CD4-positive, alpha-beta T cell treated with Interleukin-12 subunit alpha and Interleukin-12 subunit beta, for 1 hour (primary cell): ENCODE data around the gene RCBTB2.
A peak's percentile ranks its signal among the peaks of the same experiment; 100 is the strongest.

Source experiments
- DNase-seq: peaks from one replicate; pipeline ENCODE4 v3.0.0-alpha.2; 2020

The RCBTB2 gene

GRCh38 chr13:48527955-48528354, 4.9 kb downstream of the RCBTB2 start:
- no peak for DNase-seq

- DNase-seq: peak; percentile 60
Measured at GRCh38 chr13:48526286-48526685, 6.6 kb downstream of the RCBTB2 start.

DNA sequence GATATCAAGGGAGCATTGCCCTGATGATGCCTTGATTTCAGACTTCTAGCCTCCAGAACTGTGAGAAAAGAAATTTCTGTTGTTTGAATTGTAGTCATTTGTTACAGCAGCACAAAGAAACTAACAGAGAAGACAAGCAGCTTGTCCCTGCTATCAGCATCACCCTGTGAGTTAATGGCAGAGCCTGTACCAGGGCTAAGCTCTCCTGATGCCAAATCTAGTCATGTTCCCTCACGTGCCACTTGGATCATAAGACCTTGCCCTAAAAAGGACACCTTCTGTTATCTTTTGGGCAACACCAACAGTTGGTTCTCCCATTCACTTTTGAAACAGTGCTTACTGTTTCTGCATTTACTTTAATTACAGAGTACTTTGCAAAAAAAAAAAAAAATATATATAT, 14.8 kb downstream of the RCBTB2 start:
- DNase-seq: no peak

DNA sequence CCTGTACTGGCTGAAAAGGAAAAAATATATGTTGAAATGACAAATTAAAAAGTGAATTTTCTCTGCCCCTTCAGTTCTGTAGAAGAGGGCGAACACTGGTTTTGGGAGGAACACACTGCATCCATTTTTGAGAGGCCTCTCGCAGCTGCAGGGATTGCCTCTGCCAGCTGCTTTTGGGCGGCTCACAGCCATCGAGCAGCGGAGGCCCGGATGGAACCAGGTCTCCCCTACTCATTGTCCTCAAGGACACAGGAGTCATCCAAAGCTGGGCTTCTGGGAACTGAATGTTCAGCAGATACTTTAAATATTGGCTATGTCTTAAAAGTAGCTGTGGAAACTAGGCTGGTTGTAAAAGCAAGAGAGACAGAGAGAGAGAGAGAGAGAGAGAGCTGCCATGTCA, 17.1 kb downstream of the RCBTB2 start:
- no peak for DNase-seq

DNA sequence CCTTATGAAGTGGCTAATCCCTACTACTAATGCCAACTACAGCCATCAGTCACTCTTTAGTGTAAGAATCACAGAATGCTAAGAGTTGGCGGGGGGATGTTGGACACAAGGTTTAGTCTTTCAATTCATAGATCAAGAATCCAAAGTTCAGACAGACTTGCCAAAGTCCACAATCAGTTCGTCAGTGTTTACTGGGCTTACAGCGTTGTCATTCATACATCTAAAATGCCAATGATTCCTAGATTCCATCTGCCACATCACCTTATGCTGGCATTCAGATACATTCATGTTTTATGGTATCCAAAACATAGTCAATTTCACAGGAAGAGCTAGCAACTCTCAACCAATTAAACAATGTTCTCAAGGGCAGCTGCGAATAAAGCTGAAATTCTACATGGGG, 18.1 kb downstream of the RCBTB2 start:
- no peak for DNase-seq

DNA sequence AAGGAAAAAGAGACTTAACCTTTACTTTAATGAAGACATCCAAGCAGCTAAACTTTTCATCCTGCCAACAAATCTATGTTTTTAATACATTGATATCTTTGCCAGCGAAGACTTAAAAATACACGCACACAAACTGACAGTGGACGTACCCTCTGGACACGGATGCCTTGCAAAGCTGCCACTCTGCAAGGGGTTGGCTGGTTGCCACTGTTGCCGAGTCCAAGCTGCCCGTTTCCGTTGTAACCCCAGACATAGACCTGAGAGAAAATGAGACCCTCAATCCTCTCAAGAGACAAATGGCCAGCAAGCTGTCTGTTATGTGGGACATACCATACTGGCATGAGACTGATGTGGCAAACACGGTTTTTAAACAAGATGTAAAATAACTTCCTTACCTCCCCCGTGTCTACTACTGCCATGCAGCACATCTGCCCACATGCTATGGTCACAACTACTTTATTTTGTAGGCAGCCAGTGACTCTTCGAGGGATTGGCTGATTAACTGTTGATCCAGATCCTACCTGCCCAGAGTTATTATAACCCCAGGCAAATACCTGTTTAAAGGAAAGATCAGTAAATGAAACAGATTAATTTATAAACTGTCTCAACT, 21.2 kb downstream of the RCBTB2 start:
- DNase-seq: no peak

- no peak for DNase-seq
Measured at GRCh38 chr13:48510698-48511097, 22.2 kb downstream of the RCBTB2 start.

DNA sequence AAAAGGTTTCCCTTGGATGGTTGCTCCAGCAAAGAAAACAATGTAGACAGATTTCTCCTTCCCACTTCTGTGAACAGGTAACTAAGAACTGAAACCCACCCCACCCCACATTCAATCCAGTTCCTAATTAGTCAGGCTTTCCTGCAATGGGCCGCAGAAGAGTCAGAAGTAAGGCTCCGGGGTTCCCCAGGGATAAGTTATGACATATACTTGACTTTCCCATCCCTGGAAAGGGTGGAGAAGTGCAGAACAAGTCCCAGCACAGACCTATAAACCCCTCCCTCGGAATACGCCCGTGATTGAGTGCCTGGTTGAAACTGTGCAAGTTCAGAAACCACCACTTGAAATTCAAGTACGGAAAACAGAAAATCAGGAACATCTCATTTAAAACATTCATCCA, 24.9 kb downstream of the RCBTB2 start:
- no peak for DNase-seq

DNA sequence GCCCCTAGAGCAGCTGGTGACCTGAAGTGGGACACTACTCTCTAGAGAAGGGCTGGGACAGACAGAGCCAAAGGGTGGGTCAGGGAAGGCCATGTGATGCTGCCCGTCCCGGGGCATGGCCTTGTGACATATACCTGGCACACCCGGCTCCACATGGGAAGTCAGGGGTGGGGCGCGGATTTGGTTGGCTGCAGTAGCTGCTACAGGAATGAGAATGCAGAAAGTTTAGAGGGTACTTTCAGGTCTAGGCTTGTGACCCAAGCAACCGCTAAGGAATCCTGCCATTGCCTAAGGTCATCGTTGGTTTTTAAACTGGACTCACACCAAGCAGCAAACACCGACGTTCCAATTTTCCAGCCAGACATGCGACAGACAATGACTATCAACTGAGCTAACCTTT, 25.9 kb downstream of the RCBTB2 start:
- DNase-seq: no peak

GRCh38 chr13:48506092-48506701, 26.7 kb downstream of the RCBTB2 start:
- no peak for DNase-seq

- peak; percentile 76 for DNase-seq
Measured at GRCh38 chr13:48505597-48506091, 27.2 kb downstream of the RCBTB2 start.

GRCh38 chr13:48505012-48505411, 27.9 kb downstream of the RCBTB2 start:
- DNase-seq: peak; percentile 56

GRCh38 chr13:48504606-48505005, 28.3 kb downstream of the RCBTB2 start:
- no peak for DNase-seq

DNA sequence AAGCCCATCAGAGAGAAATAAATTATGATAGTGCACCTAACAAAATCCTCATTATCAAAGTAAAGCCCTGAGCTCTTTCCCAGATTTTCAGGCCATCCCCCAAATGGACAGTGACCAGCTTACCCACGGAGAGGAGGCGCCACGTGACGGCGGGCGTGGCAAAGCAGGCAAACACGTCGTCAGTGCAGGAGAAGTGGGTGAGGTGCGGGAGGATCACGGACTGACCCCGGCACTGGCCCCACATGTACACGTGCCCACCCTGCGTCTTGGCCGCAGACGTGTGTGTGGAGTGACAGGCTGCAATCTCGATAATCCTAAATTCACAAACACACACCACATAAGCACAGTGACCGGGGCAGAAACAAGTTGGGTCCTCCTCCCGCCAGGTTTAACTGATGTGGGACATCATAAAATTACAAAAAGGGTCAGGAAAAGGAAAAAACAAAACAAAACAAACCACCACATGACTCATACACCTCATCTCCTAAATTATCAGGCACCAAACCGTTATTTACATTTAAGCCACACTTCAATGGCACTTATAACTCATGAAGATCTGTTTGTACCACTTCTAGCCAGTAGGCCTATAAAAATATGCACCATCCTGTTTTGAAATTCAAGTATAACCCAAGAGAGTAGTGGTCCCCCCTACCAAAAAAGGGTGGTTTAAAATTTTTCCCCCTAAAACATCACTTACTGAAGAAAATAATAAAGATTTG, 30.1 kb downstream of the RCBTB2 start:
- DNase-seq: no peak

- DNase-seq: no peak
Measured at GRCh38 chr13:48501705-48502104, 31.2 kb downstream of the RCBTB2 start.

- no peak for DNase-seq
Measured at GRCh38 chr13:48500652-48501197, 32.2 kb downstream of the RCBTB2 start.

- no peak for DNase-seq
Measured at GRCh38 chr13:48497669-48498068, 35.2 kb downstream of the RCBTB2 start.

GRCh38 chr13:48496271-48497161, 36.4 kb downstream of the RCBTB2 start:
- peak; percentile 56 for DNase-seq

DNA sequence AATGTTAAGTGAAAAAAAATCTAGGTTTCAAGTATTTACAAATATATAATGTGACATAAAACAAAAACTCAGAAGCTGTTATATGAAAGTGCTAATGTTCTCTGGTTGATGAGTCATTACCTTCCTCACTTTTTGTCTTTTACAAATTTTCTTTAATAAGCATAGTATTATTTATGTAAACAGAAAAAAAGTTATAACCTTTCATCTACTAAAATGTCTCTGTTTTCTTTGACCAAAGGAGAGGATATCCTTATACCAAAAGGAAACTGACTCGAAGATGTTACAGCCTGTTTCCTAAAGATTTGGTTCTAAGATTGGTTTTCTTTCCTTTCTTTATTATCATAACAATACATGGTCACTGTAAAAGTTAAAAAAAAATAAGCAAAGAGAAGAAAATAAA, 38.0 kb downstream of the RCBTB2 start:
- DNase-seq: no peak

GRCh38 chr13:48493851-48494250, 39.0 kb downstream of the RCBTB2 start:
- no peak for DNase-seq

DNA sequence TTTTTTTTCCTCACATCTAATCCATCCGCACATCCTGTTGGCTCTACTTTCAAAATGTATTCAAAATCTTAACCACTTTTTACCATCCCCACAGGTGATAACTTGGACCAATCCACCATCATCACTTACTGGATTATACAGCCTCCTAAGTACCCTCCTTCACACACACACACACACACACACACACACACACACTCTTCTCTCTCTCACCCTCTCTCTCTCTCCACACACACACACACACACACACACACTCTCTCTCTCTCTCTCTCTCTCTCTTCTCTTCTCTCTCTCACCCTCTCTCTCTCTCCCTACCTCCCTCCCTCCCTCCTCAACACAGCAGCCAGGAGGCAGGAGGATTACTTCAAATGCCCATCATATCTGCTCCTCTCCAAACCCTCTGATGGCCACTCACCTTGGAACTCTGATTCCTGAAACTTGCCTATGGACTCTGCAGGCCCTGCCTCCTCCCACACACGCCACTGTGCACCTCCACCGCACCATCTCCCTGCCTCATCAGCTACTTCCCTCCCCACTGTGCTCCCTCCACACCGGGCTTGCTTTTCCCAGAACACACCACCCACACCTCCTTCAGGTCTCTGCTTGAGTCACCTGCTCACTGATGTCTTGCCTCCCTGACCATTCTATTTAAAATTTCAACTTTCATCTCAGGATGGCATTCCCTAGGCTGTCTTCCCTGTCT, 39.7 kb downstream of the RCBTB2 start:
- DNase-seq: peak; percentile 69

- peak; percentile 82 for DNase-seq
Measured at GRCh38 chr13:48492470-48493065, 40.3 kb downstream of the RCBTB2 start.
